NCI-H1930 (cell line): Measurements from ENCODE around the gene RSPRY1.
"Not testable (repeated sequence)": the region's sequence is repeated elsewhere in the genome, so short reads cannot be mapped to it uniquely, and the experiment has no call there.

Source experiments
- DNase-seq, 2 experiments: peaks; one replicate each; lab custom pipeline; 2025; lab: John Stamatoyannopoulos, UW

The RSPRY1 gene

DNA sequence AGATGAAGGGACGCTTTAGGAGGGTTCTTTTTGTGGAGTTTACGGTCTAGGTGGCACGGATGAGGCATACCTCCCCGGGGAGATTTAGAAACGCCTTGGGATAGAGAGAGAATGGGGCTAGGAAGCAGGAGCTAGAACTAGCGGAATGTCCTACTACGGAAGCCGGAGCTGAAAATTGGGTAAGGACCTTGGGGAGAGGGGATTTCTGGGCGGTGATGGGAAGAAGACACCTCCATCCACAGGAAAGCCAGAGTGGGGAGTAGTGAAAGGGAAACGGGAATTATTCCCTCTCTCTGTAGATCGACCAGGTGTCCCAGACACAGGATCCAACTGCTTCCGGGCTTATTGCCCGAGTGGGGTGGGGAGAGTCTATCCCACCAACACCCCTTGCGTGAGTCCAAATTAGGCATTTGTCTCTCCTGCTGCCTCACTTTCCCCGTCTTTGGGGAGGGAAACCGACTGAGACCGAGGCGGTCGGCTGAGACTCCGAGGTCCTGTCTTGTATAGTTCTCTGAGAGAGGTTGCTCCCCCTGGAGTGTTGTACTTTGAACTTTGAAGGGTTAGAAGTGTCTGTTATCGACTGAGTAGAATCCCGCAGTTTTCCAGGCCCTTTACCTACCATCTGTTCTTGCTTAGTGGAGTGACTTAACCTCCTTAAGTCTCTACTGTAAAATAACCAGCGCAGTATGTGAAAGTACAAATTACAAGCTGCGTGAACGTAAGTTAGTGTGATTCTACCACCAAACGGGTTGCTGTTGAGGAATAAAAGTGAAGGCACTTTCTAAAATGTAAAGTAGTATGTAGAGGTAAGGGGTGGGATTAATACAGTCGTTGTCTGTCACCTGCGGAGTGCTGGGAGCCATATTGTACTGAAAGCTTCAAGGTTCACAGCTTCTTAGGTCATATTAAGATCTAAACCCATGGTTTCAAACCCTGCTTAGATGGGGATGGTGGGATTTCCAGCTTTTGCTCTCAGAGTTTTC is 1.0 kb downstream of the RSPRY1 start:
- no peak for DNase-seq

DNA sequence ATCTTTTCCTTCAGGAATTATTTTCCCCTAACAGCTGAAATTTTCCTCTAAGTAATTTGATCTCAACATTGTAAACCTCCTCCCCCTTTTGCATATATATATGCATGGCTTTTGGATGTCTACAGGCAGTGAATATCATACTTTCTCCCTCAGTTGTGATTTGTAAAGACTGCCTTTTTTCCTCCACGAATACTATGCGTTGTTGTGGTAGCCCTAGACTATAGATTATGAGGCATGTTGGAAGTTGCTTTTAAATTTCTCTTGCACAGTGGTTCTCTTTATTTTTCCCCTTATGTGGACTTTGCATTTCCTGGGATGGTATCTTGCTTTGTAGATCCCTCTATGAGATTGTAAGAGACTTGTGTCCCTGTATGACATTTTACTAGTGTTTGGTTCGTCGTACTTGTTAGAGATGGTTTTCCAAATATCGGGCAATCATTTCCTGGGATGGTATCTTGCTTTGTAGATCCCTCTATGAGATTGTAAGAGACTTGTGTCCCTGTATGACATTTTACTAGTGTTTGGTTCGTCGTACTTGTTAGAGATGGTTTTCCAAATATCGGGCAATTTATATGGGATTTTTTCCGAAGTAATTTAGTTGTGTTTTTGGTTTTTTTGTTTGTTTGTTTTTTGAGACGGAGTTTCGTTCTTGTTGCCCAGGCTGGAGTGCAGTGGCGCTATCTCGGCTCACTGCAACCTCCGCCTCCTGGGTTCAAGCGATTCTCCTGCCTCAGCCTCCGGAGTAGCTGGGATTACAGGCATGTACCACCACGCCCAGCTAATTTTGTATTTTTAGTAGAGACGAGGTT is 2.0 kb downstream of the RSPRY1 start:
- DNase-seq = not testable (repeated sequence)

DNA sequence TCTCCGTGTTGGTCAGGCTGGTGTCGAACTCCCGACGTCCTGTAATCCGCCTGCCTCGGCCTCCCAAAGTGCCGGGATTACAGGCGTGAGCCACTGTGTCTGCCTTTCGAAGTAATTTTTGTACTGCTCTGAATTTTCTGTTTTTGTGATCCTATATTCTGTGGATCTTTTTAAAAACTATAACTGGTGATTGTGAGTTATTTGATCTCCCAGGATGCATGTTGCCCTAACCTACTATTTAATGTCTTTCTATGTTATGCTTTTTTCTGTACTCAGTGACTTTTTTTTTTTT is 2.5 kb downstream of the RSPRY1 start:
- no peak for DNase-seq

DNA sequence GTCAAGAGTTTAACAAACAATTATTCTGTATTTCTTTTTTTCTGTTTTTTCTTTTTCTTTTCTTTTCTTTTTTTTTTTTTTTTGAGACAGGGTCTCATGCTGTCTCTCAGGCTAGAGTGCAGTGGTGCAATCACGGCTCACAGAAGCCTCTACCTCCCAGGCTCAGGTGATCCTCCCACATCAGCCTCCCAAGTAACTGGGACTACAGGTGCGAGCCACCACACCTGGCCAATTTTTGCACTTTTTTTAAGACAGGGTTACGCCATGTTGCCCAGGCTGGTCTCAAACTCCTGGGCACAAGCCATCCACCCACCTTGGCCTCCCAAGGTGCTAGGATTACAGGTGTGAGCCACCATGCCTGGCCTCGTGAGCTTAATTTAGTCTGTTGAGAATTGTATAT is 3.4 kb downstream of the RSPRY1 start:
- not testable (repeated sequence) for DNase-seq

DNA sequence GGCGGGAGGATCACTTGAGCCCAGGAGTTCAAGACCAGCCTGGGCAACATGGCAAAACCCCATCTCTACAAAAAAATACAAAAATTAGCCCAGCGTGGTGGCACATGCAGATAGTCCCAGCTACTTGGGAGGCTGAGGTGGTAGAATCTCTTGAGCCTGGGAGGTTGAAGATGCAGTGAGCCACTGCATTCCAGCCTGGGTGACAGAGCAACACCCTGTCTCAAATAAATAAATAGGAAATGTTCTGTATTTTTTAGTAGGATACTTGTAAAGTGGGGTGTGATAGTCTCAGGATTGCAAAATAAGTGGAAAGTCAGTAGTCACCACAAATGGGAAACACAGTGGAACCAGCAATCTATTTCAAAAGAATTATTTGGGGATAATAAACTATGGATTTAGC is 4.0 kb downstream of the RSPRY1 start:
- no peak for DNase-seq

DNA sequence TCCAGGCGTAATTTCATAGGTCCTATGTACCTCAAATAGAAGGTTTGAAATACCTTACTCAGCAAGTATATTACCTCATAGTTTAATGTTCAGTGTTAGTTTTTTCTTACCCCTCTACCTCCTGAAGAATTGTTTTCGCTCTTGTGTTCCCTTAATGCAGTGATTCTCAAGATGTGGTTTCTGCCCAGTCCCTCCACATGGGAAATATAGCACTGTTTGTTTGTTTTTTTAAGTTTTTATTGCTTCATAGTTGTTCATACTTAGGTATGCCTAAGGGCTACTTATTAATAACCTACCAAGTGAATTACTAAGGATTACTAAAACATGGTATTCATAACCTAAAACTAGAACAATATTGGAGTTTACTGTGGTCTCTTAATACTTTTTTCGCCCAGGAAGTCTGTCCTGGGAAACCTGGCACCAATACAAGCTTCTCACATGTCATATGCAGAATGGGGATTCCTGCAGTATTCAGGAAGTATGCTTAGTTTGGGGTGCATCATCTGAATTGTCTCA is 5.0 kb downstream of the RSPRY1 start:
- no peak for DNase-seq

DNA sequence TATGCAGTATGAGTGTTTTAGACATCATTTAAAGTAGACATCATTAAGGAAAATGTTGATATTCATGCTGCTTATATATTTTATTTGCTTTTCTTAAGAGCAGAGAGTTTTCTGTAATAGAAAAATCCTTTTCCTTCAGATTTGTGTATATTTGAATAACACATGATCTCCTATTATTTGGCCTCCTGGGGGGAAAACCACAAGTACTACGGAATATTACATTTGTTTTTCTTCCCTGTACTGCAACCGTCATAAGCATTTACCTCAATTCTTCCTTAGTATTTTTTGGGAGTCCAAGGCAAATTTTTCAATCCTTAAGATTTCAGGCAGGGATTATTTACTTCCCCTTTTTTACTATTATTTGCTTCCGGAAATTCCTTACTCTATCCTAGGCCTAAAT is 6.0 kb downstream of the RSPRY1 start:
- DNase-seq = no peak

DNA sequence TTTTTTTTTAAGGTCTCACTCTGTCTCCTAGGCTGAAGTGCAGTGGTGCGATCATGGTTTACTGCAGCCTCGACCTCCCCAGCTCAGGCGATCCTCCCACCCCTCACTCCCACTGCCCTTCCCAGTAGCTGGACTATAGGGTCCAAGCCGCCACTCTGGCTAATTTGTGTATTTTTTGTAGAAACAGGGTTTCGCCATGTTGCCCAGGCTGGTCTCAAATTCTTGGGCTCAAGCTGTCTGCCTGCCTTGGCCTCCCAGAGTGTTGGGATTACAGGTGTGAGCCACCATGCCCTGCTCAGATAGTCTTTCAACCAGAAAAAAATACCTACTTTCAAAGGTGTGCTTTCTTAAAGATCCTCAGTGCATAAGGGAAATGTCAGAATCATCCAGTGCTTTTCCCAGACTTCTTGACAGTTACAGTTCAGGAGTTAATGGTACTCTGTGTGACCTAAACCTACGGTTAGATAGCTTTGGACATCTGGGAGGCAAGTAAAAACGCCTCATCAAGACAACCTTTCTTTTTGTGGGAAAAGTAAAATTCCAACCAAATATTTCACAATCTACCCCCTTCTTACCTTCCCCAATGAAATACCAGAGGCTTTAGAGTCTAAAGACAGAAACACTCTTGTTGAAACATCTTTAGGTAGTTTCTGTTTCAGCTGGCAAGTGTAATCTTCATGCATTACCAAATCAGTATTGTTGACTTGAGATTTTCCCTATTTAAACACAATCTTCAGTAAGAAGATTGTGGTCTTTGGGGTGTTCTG is 6.8 kb downstream of the RSPRY1 start:
- DNase-seq = no peak

DNA sequence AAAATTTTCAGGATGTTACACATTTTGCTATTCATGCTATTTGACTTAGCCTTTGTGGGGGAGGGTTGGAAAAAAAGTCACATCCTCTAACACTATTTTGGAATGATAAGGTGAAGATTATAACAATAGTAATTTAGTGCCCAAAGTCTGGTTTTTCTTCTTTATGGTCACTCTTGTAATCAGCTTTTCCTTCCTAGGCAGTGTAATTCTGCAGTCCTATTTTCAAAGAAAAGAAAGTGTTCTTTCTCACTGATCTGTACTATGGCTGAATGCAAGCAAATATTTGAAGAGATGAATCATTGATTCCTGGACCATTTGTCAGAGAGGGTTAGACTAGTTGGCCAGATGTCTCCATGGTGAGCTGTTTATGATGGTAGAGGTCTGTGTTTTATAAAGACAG is 8.4 kb downstream of the RSPRY1 start:
- DNase-seq = peak; percentile 6 to 30

DNA sequence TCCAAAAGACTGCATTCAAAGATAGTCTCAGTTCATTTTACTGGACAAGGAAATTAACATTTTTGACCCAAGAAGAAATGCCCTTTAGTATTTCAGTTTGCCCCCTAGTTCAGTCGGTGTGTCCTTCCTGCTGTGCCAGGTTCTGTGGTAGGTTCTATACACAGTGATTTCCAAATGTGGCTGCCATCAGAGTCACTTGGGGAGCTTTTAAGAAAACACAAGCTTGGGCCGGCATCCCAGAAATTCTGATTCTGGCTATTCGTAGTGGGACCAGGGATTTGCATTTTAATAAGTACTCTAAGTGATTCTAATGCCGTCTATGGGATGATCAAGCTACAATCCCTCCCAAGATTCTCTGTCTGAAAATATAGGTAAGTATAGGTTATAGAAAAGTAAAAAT is 10.2 kb downstream of the RSPRY1 start:
- DNase-seq = no peak

DNA sequence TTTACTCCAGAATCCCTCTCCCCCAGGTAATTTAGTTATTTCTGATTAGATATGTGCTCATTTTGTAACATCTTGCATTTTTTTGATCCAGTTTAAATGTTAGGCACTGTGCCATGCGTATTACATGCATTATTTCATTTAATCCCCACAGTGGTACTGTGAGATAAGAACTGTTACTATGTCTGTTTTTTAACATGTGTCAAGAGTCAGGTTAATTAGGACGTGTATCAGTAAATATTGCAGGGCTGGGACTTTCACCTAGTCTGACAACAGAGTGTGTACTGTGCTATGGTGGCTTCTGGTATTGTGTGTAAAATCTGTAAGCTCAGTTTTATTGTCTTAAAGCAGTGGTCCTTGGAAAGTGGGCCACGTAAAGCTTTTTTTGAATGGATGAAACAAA is 10.6 kb downstream of the RSPRY1 start:
- no peak for DNase-seq

DNA sequence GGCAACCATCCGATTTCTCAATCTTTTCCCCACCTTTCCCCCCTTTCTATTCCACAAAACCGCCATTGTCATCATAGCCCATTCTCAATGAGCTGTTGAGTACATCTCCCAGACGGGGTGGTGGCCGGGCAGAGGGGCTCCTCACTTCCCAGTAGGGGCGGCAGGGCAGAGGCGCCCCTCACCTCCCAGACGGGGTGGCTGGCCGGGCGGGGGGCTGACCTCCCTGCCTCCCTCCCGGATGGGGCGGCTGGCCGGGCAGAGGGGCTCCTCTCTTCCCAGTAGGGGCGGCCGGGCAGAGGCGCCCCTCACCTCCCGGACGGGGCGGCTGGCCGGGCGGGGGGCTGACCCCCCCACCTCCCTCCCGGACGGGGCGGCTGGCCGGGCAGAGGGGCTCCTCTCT is 14.2 kb downstream of the RSPRY1 start:
- not testable (repeated sequence) for DNase-seq

DNA sequence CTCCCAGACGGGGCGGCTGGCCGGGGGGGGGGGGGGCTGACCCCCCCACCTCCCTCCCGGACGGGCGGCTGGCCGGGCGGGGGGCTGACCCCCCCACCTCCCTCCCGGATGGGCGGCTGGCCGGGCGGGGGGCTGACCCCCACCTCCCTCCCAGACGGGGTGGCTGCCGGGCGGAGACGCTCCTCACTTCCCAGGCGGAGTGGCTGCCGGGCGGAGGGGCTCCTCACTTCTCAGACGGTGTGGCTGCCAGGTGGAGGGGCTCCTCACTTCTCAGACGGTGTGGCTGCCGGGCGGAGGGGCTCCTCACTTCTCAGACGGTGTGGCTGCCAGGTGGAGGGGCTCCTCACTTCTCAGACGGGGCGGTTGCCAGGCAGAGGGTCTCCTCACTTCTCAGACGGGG is 14.8 kb downstream of the RSPRY1 start:
- DNase-seq = not testable (repeated sequence)

DNA sequence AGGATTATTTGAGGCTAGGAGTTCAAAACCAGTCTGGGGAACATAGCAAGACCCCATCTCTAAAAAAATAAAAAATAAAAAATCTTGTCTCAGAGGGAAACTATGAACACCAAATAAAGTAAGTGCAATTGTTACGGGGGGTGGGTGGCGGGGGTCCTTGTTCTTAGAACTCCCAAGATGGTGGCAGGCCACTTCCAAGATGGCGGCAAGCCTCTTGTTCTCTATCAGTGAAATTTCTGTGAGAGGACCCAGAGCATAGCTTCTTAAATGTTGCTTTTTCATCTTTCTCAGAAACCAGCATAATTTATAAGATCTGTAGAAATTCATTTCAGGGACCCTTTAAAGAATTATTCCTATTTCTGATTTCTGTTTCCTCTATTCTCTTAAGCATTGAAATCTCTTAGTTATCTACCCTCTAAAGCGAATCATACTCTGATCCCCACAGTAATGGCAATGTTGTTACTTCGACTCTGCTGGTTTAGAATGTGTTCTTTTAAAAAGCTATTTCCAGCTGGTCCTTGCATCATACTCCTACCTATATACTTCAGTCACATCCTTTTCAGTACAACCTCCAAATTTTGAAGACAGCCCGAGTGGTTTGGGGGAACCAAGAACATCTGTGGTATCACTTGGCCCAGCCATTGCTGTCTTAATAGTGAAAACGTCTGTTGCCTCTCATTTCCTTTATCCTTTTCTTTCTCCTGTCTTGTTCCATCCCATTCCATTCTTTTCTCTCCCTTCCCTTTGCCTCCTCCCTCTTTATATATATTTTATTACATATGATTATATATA is 16.2 kb downstream of the RSPRY1 start:
- no peak for DNase-seq

DNA sequence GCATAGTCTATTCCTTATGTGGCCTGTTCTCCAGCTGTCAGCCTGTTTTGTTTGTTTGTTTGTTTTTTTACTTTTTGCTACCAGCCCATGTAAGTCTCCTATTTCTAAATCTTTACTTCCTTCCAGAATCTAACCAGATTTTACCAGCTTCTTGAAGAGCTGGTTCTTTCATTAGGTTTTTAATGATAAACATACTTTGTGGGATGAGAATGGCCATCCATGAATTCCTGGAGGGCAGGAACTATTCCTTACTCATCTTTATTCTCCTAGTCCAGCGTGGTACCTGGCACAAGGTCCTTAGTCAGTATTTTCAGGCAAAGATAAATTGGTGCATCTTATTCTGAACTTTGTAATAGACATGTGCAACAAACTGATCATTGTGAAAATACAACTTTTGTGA is 17.3 kb downstream of the RSPRY1 start:
- no peak for DNase-seq

DNA sequence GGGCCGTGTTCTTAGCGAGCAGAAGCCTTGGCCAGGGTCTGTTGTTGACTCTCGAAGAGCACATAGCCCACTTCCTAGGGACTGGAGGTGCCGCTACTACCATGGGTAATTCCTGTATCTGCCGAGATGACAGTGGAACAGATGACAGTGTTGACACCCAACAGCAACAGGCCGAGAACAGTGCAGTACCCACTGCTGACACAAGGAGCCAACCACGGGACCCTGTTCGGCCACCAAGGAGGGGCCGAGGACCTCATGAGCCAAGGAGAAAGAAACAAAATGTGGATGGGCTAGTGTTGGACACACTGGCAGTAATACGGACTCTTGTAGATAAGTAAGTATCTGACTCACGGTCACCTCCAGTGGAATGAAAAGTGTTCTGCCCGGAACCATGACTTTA is 18.5 kb downstream of the RSPRY1 start:
- no peak for DNase-seq

DNA sequence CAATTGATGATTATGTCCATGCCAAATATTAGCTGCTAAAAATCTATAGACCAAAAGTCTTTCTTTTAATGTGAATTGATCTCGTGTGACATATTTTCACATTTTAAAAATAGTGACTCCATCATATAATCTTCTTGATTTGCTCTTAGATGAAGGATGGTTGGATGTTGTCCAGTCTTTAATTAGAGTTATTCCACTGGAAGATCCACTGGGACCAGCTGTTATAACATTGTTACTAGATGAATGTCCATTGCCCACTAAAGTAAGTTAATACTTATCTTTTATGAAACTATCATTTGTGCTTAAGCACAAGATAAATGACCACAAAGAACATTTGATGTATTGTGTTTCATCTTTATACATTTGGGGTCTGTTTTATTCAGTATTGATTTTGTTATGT is 22.8 kb downstream of the RSPRY1 start:
- no peak for DNase-seq

DNA sequence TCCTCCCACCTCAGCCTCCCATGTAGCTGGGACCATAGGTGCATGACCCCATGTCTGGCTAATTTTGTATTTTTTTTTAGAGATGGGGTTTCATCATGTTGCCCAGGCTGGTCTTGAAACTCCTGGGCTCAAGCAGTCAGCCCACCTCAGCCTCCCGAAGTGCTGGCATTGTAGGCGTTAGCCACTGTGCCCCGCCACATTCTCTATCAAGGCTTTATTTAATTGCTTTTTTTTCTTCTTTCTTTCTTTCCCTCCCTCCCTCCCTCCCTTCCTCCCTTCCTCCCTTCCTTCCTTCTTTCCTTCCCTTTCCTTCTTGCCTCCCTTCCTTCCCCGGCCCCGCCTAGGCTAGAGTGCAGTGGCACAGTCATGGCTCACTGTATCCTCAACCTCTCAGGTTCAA is 23.7 kb downstream of the RSPRY1 start:
- no peak for DNase-seq

DNA sequence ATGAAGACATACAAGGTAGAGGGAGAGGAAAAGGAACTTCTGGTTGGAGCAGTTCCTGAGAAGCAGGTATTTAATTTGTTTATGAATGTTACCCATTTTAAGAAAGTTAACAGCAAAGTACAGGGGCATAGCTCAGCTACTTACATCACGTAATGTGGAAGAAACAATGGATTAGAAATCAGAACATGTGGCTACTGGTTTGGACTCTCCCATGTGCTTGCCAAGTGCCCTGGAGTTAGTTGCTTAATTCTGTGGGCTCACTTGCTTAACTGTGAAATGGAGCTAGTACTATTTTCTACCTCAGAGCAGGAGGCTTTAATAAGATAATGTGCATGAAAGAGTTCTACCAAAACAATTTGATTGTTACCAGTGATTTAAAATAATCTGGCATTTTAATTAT is 27.3 kb downstream of the RSPRY1 start:
- DNase-seq = no peak

DNA sequence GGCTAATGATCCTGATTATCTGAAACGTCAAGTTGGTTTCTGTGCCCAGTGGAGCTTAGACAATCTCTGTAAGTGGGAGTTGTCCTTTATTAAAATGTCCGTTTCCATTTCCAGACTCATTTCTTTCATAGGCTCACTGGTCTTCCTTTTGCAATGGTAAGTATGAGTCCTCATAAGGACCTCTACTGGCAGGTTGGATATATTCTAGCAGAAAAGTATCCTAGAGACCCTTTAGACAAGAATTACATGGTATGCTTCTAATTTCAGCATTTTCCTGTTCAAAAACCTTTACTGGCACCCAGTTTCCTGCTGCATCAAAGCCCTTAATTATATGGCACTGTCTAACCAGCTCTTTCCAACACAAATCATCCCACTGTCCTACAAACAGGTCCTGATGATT is 30.8 kb downstream of the RSPRY1 start:
- DNase-seq = no peak

DNA sequence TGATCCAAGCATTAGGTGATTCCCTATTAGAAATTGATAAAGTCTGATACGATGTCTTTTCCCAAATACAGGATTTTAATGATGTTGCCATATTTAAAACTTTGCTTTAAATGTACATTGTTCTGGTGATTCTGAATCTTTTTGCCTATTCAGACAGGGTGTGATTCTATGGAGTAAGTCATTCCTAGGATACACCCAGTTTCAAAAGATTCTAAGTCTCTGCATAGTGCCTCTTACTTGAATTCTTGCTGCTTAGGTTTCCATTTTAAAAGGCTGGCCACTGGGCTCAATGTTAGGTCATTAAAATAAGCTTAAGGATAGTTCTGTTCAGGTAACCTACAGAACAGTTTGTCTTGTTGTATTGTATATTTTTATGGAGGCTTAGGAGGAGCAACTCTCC is 36.9 kb downstream of the RSPRY1 start:
- no peak for DNase-seq
